ENCODE measurements around the gene ATCAY. TPM values are rescaled to one million over a fixed set of nuclear protein-coding genes. Genes with fewer than 3 reads are reported as not detected.

ATCAY gene
- total and polyA plus RNA-seq, 7 donors = 1.5 to 3.8 (median 2.1) TPM; not detected in 2

DNA sequence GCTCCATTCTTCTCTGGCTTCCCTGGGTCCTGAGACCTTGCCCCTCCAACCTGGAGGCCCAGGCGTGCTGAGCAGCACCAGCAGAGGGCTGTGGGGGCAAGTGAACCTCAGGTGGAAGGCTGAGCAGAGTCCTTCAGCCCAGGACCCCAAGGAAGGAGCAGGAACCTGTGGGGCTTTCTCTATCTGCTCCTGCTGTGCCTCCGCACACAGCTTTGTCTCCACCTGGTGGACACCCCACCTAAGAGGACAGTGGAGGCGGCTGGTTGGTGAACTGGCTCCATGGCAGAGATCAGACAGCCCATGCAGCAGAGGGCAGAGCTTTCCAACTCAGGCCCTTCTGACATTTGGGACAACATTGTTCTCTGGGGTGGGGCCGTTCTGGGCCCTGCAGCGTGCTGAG lies 31.4 kb upstream of the ATCAY start:
- intact Hi-C loops (cut with DNase I) = no loop called here
- peaks cover 7 to 11% (median 10%) of the 10 kb centered on the region in 4 donors for H3K9me3 ChIP-seq
- WGBS, 2 donors = 32 to 67% methylated on average over 5 of the region's 5 CpGs

DNA sequence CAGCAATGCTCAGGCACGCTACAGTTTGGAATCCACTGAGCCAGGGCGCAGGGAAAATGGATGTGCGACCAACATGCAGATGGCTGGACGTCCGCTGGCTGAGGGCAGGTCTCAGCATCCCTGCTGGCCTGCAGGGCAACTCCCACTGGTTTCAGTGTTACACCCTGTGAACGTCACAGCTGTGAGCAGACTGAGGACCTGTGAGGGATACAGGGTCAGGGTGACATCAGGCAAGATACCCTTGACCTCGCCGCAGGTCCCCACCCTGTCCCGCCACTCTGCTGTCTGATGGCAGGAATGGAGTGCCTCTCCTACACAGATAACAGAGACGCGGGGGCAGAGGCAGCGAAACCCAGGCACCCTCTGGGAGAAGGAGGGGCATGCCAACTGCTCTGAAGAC lies 30.7 kb upstream of the ATCAY start:
- TF ChIP-seq, protein P1, sequence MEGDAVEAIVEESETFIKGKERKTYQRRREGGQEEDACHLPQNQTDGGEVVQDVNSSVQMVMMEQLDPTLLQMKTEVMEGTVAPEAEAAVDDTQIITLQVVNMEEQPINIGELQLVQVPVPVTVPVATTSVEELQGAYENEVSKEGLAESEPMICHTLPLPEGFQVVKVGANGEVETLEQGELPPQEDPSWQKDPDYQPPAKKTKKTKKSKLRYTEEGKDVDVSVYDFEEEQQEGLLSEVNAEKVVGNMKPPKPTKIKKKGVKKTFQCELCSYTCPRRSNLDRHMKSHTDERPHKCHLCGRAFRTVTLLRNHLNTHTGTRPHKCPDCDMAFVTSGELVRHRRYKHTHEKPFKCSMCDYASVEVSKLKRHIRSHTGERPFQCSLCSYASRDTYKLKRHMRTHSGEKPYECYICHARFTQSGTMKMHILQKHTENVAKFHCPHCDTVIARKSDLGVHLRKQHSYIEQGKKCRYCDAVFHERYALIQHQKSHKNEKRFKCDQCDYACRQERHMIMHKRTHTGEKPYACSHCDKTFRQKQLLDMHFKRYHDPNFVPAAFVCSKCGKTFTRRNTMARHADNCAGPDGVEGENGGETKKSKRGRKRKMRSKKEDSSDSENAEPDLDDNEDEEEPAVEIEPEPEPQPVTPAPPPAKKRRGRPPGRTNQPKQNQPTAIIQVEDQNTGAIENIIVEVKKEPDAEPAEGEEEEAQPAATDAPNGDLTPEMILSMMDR (IDR thresholded peaks at IDR 0.05) = no peak
- no peak for TF ChIP-seq EP300 (IDR thresholded peaks at IDR 0.05)
- Histone ChIP-seq H3K4me3 (no peak overlapping the region), H3K27ac (no peak overlapping the region), H3K4me1 (no peaks in the 10 kb centered on the region), H3K36me3 (no peaks in the 10 kb centered on the region), H3K27me3 (no peaks in the 10 kb centered on the region), H3K9me3 (peaks cover 7 to 11% (median 10%) of the 10 kb centered on the region in 4 donors)
- no peak for DNase-seq
- 78 to 88% methylated on average over 12 of the region's 12 CpGs for WGBS, 2 donors
- intact Hi-C loops (cut with DNase I) = no loop called here

More for the DNA sequence above, 31.4 kb upstream of the ATCAY start:
- H3K27ac ChIP-seq = no peak overlapping the region
- no peaks in the 10 kb centered on the region for H3K4me1 ChIP-seq
- no peak for DNase-seq
- no peak overlapping the region for H3K4me3 ChIP-seq
- H3K36me3 ChIP-seq = no peaks in the 10 kb centered on the region
- H3K27me3 ChIP-seq = no peaks in the 10 kb centered on the region
- TF ChIP-seq POLR2AphosphoS5 (IDR thresholded peaks at IDR 0.05) = no peak
- no peak for TF ChIP-seq POLR2A (IDR thresholded peaks at IDR 0.05)
- TF ChIP-seq, protein P1 (IDR thresholded peaks at IDR 0.05) = no peak
- no peak for TF ChIP-seq EP300 (IDR thresholded peaks at IDR 0.05)

GRCh38 chr19:3850320-3850972 lies 30.0 kb upstream of the ATCAY start:
- H3K4me1 ChIP-seq = no peaks in the 10 kb centered on the region
- H3K36me3 ChIP-seq = no peaks in the 10 kb centered on the region
- intact Hi-C loops (cut with DNase I) = no loop called here
- no peak overlapping the region for H3K27ac ChIP-seq
- TF ChIP-seq POLR2AphosphoS5 (IDR thresholded peaks at IDR 0.05) (no peak), EP300 (IDR thresholded peaks at IDR 0.05) (no peak), POLR2A (IDR thresholded peaks at IDR 0.05) (no peak)
- TF ChIP-seq, protein P1 (IDR thresholded peaks at IDR 0.05) = no peak
- 90 to 92% methylated on average over 6 of the region's 6 CpGs for WGBS, 2 donors
- peaks cover 7 to 11% (median 10%) of the 10 kb centered on the region in 4 donors for H3K9me3 ChIP-seq
- DNase-seq = no peak
- H3K27me3 ChIP-seq = no peaks in the 10 kb centered on the region
- H3K4me3 ChIP-seq = no peak overlapping the region

DNA sequence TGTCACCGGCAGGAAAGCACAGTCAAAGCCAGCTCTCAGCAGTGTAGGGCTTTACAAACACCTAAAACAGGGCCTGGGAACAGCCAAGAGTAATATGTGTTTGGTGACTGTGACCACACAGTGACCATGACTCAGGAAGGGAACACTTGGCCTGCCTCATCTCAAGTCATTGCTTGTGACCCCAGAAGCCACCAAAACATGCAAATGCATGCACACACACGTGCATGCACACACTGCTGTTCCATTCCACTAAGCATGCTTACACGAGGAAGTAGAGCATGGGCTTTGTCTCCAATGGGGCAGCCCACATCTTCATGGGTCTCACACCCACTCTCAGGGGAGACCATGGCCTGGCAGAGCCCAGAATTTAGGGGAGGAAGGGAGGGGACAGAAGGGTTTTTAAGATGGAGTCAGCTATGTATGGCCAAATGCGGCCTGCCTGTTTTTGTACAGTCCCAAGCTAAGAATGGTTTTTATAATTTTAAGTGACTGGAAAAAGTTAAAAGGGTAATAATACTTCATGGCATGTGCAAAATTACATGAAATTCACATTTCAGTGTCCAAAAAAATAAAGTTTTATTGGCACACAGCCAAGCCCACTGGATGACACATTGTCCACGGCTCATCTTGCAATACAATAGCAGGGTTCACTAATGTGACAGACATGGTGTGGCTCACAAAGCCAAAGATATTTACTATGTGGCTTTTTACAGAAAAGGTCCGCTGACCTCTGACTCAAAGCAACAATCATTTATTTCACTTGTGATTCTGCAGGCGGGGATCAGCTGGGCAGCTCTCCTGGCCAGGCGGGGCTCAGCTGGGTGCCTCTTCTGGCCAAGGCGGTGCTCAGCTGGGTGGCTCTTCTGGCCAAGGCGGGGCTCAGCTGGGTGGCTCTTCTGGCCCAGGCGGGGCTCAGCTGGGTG lies 29.0 kb upstream of the ATCAY start:
- intact Hi-C loops (cut with DNase I) = no loop called here
- Histone ChIP-seq H3K27ac (no peak overlapping the region), H3K36me3 (no peaks in the 10 kb centered on the region), H3K4me1 (no peaks in the 10 kb centered on the region), H3K27me3 (no peaks in the 10 kb centered on the region), H3K9me3 (peaks cover 7 to 11% (median 10%) of the 10 kb centered on the region in 4 donors), H3K4me3 (no peak overlapping the region)
- WGBS, 2 donors = 94% methylated on average over 11 of the region's 11 CpGs
- no peak for DNase-seq
- TF ChIP-seq EP300 (IDR thresholded peaks at IDR 0.05) = no peak

DNA sequence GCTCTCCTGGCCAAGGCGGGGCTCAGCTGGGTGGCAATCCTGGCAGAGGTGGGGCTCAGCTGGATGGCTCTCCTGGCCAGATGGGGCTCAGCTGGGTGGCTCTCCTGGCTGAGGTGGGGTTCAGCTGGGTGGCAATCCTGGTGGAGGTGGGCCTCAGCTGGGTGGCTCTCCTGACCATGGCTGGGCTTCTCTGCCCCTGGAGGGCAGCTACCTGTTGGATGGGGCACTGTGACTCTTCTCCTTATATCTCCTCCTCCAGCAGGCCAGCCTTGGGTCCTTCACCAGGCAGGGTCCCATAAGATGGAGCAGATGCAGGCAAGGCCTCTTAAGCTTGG lies 28.3 kb upstream of the ATCAY start:
- Histone ChIP-seq H3K36me3 (no peaks in the 10 kb centered on the region), H3K4me1 (no peaks in the 10 kb centered on the region), H3K27ac (no peak overlapping the region), H3K27me3 (no peaks in the 10 kb centered on the region), H3K9me3 (peaks cover 7 to 11% (median 10%) of the 10 kb centered on the region in 4 donors), H3K4me3 (no peak overlapping the region)
- TF ChIP-seq POLR2AphosphoS5 (IDR thresholded peaks at IDR 0.05) = no peak
- TF ChIP-seq POLR2A (IDR thresholded peaks at IDR 0.05) = no peak
- TF ChIP-seq, protein P1 (IDR thresholded peaks at IDR 0.05) = no peak
- TF ChIP-seq EP300 (IDR thresholded peaks at IDR 0.05) = no peak
- intact Hi-C loops (cut with DNase I) = no loop called here
- DNase-seq = no peak
- WGBS, 2 donors = 91 to 97% methylated on average over 1 of the region's 1 CpG
